Brain microvascular endothelial cell (primary cell): ENCODE measurements around the gene BET1.
"Not testable (repeated sequence)": the region's sequence is repeated elsewhere in the genome, so short reads cannot be mapped to it uniquely, and the experiment has no call there.

Experiments
- DNase-seq: peaks from one replicate; pipeline ENCODE4 v3.0.0-alpha.2; 2020
- H3K27ac ChIP-seq: fragments of 250-450 bp; sonication (Bioruptor Pico); 2 replicates; pipeline ENCODE4 v1.5.1; 2020; ENCODE audit warnings: mild to moderate bottlenecking, moderate library complexity
- H3K27me3 ChIP-seq: fragments of 250-450 bp; sonication (Bioruptor Pico); replicated peaks from 2 replicates; pipeline ENCODE4 v1.5.1; 2020; ENCODE audit warnings: mild to moderate bottlenecking
- H3K36me3 ChIP-seq: fragments of 250-450 bp; sonication (Bioruptor Pico); replicated peaks from 2 replicates; pipeline ENCODE4 v1.5.1; 2020; ENCODE audit warnings: mild to moderate bottlenecking
- H3K4me3 ChIP-seq: 2 replicates; pipeline ENCODE4 v1.5.1; 2011; ENCODE audit warnings: low read depth, mild to moderate bottlenecking, control low read depth, low read length, moderate library complexity
- in situ Hi-C: cut with HindIII; loops from 2 replicates; pipeline ENCODE4 v1.10.0; 2017; ENCODE audit warnings: low sequenced_read_pairs, low pct_ligation_motif_present
- TF ChIP-seq, protein P1 (sequence below): IDR thresholded peaks from 2 replicates; pipeline ENCODE4 v1.5.1; 2011; ENCODE audit warnings: low read depth, mild to moderate bottlenecking, moderate library complexity, low read length, control low read depth, inconsistent platforms; ENCODE audit errors: missing control alignments

Gene BET1

DNA sequence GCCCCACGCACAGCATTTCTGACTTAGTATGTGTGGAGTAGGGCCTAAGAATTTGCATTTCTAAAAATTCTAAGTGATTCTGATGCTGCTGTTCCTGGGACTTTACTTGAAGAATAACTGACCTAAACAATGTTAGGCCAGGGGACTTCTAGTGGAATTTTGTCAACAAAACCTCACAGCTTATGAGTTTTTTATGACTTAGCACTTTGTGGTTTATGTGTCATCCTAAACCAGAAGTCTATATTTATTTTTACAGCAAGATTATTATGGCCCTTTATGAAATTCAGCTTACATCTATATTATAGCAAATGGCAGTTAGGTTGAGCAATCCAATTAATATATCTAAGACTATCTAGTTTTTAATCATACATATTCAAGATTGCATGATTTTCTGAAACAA is 24.6 kb upstream of the BET1 start:
- Histone ChIP-seq H3K27ac (no peak overlapping the region), H3K4me3 (no peak overlapping the region), H3K36me3 (no peaks in the 10 kb centered on the region), H3K27me3 (no peaks in the 10 kb centered on the region)
- DNase-seq = no peak
- TF ChIP-seq, protein P1, sequence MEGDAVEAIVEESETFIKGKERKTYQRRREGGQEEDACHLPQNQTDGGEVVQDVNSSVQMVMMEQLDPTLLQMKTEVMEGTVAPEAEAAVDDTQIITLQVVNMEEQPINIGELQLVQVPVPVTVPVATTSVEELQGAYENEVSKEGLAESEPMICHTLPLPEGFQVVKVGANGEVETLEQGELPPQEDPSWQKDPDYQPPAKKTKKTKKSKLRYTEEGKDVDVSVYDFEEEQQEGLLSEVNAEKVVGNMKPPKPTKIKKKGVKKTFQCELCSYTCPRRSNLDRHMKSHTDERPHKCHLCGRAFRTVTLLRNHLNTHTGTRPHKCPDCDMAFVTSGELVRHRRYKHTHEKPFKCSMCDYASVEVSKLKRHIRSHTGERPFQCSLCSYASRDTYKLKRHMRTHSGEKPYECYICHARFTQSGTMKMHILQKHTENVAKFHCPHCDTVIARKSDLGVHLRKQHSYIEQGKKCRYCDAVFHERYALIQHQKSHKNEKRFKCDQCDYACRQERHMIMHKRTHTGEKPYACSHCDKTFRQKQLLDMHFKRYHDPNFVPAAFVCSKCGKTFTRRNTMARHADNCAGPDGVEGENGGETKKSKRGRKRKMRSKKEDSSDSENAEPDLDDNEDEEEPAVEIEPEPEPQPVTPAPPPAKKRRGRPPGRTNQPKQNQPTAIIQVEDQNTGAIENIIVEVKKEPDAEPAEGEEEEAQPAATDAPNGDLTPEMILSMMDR = no peak
- in situ Hi-C loops = no loop called here

DNA sequence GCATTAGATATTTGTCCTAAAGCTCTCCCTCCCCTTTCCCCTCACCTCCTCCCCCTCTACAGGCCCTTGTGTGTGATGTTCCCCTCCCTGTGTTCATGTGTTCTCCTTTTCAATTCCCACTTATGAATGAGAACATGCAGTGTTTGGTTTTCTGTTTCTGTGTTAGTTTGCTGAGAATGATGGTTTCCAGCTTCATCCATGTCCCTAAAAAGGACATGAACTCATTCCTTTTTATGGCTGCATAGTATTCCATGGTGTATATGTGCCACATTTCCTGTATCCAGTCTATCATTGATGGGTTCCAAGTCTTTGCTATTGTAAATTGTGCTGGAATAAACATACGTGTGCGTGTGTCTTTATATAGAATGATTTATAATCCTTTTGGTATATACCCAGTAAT is 22.5 kb upstream of the BET1 start:
- DNase-seq, H3K4me3 ChIP-seq, H3K27ac ChIP-seq, H3K36me3 ChIP-seq, in situ Hi-C loops, H3K27me3 ChIP-seq: not testable (repeated sequence)

DNA sequence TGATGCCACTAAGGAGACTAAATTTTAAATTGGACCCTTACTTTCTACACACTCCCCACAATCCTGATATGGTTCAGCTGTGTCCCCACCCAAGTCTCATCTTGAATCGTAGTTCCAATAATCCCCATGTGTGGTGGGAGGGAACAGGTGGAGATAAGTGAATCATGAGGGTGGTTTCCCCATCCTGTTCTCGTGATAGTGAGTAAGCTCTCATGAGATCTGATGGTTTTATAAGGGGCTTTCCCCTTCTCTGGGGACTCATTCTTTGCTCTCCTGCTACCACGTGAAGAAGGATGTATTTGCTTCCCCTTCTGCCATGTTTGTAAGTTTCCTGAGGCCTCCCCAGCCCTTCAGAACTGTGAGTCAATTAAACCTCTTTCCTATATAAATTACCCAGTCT is 18.4 kb upstream of the BET1 start:
- Histone ChIP-seq H3K4me3 (no peak overlapping the region), H3K36me3 (no peaks in the 10 kb centered on the region)
- in situ Hi-C loops = no loop called here

DNA sequence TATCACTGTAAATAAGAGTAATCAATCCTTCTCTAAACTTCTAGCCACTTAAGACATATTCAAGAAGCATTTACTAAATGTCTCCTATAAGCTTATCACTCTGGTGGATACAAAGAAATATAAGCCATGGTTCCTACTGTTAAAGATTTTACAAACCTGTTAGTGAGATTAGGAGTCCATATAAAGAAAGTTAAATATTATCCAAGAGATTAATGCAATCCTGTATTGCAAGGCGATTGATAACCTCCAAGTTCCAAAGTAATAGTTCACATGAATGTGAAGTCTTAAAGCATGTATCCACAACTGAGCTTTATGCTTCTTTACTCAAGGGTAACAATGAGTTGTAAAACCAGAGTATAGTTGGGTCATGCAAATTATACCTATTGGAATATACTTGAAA is 12.6 kb upstream of the BET1 start:
- no peak for DNase-seq
- in situ Hi-C loops = no loop called here

More for the DNA sequence above, 18.4 kb upstream of the BET1 start:
- no peak overlapping the region for H3K27ac ChIP-seq
- TF ChIP-seq, protein P1 = no peak
- H3K27me3 ChIP-seq = no peaks in the 10 kb centered on the region
- DNase-seq = no peak

DNA sequence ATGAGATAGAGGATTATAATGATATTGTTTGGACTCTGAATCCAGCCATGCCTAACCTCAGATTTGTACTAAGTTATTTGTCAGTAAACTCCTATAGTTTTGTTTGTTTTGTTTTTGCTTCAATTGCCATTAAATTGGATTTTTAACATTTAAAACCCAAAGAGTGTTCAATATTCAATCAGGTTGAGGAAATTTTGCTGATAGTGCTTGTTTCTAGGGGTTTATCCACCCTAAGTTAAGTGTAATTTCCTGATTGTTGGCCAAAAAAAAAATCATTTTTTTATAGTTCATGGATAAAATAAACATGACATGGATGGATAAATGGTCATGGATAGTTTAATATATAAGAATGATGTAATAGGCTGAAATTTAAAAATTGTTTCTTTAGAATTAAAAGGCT is 11.4 kb upstream of the BET1 start:
- no peak overlapping the region for H3K27ac ChIP-seq
- H3K4me3 ChIP-seq = no peak overlapping the region
- TF ChIP-seq, protein P1 = no peak
- H3K36me3 ChIP-seq = no peaks in the 10 kb centered on the region
- DNase-seq = no peak
- H3K27me3 ChIP-seq = no peaks in the 10 kb centered on the region
- in situ Hi-C loops = no loop called here

More for the DNA sequence above, 12.6 kb upstream of the BET1 start:
- Histone ChIP-seq H3K27me3 (no peaks in the 10 kb centered on the region), H3K27ac (no peak overlapping the region), H3K36me3 (no peaks in the 10 kb centered on the region), H3K4me3 (no peak overlapping the region)
- TF ChIP-seq, protein P1 = no peak

DNA sequence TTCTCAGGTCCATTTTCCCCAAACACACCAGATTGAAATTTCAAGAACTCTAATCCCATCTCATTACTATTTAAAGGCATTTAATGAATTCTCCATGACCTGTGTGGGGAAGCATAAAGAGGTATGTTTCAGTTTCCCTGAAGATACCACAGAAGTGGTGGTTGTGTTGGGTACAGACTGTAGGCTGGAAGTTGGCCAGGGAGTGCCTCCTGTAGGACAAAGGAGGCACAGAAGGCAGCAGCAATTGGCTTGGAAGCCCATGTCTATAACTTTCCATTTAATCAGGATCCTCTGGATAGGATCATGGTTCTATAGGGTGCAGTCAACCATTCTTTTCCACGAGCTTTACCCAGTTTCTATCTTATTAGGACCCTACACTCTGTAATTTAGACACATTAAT is 8.6 kb upstream of the BET1 start:
- Histone ChIP-seq H3K27me3 (no peaks in the 10 kb centered on the region), H3K4me3 (no peak overlapping the region), H3K27ac (no peak overlapping the region), H3K36me3 (no peaks in the 10 kb centered on the region)
- TF ChIP-seq, protein P1 = no peak
- in situ Hi-C loops = no loop called here
- DNase-seq = no peak
